CD4-positive, alpha-beta T cell (primary cell): ENCODE measurements around the gene PTP4A1. TPM values are rescaled to one million over a fixed set of nuclear protein-coding genes. Genes with fewer than 3 reads are reported as not detected.

Source experiments
- ATAC-seq: fragments of 200-7000 bp; cut with Tn5 transposase; one replicate; pipeline ENCODE4 v1.10.0; 2022; ENCODE audit warnings: mild to moderate bottlenecking; ENCODE audit not compliant: poor library complexity
- CTCF ChIA-PET: fragments of 350-600 bp; sonication (Branson Sonifier 250); formaldehyde crosslinking; loops from one replicate; lab custom pipeline; 2021; ENCODE audit warnings: antibody characterized with exemption, inconsistent platforms; lab: Charles Lee
- POLR2A ChIA-PET: fragments of 350-600 bp; sonication (Branson Sonifier 250); formaldehyde crosslinking; loops from one replicate; lab custom pipeline; 2021; ENCODE audit warnings: antibody characterized with exemption, inconsistent platforms; lab: Charles Lee
- DNase-seq, 14 experiments: peaks; one replicate each; pipeline ENCODE4 v3.0.0-alpha.2; 2013 to 2020; ENCODE audit warnings: mixed read lengths in 2 of 14
- H3K27ac ChIP-seq, 2 donors: one replicate each; pipeline versions ENCODE4 v1.5.1 to v1.7.0; 2013; ENCODE audit warnings: low read length in 2 of 2, low read depth in 1 of 2, mild to moderate bottlenecking in 1 of 2
- H3K27me3 ChIP-seq, 2 experiments: 1 replicate in 1 of 2; 2 replicates in 1 of 2; pipeline versions ENCODE4 v1.6.1 to v1.7.0; 2013; ENCODE audit warnings: low read length in 2 of 2, control low read depth in 1 of 2, mild to moderate bottlenecking in 1 of 2, moderate library complexity in 1 of 2; ENCODE audit not compliant: insufficient read depth in 2 of 2, control insufficient read depth in 1 of 2
- H3K36me3 ChIP-seq: one replicate; pipeline ENCODE4 v1.6.1; 2013; ENCODE audit warnings: low read length, control low read depth; ENCODE audit not compliant: insufficient read depth
- H3K4me1 ChIP-seq: one replicate; pipeline ENCODE4 v1.6.1; 2013; ENCODE audit warnings: low read length, control low read depth; ENCODE audit not compliant: insufficient read depth
- H3K4me3 ChIP-seq: one replicate; pipeline ENCODE4 v1.5.1; 2013; ENCODE audit warnings: mild to moderate bottlenecking, low read length, moderate library complexity
- H3K9me3 ChIP-seq, 2 experiments: 1 replicate in 1 of 2; 2 replicates in 1 of 2; pipeline versions ENCODE4 v1.6.1 to v1.7.0; 2013; ENCODE audit warnings: low read length in 2 of 2, mild to moderate bottlenecking in 2 of 2, control low read depth in 1 of 2, moderate library complexity in 1 of 2; ENCODE audit not compliant: control insufficient read depth in 1 of 2, insufficient read depth in 1 of 2
- H3K27ac Mint-ChIP-seq: one replicate; pipeline ENCODE4 v1.8.0; 2020; ENCODE audit warnings: mixed read lengths
- H3K27me3 Mint-ChIP-seq: one replicate; pipeline ENCODE4 v1.8.0; 2021; ENCODE audit warnings: mixed read lengths
- H3K36me3 Mint-ChIP-seq: one replicate; pipeline ENCODE4 v1.8.0; 2021; ENCODE audit warnings: low read depth, mixed read lengths
- H3K4me1 Mint-ChIP-seq: one replicate; pipeline ENCODE4 v1.8.0; 2021; ENCODE audit warnings: low read depth, mixed read lengths
- H3K4me3 Mint-ChIP-seq: one replicate; pipeline ENCODE4 v1.8.0; 2020; ENCODE audit warnings: mild to moderate bottlenecking, mixed read lengths
- H3K9me3 Mint-ChIP-seq: one replicate; pipeline ENCODE4 v1.8.0; 2020; ENCODE audit warnings: mixed read lengths
- intact Hi-C, 2 experiments: fragments of 100-400 bp; cut with DNase I in 1 of 2; cut with micrococcal nuclease in 1 of 2; formaldehyde crosslinking; loops; one replicate each; pipeline versions ENCODE4 v1.15.1 to v1.9.0; 2023 to 2025; cut with DNase I, micrococcal nuclease
- total RNA-seq, 174 experiments: library from RNA in 2 of 174; stranded (reverse) in 2 of 174; gene quantifications; one replicate each; pipeline ENCODE4 v1.2.3 and lab custom pipeline; 2021 to 2026
- TF ChIP-seq, protein P1 (sequence below): fragments of 200-600 bp; IDR thresholded peaks from one replicate; pipeline ENCODE4 v1.8.0; 2022; ENCODE audit warnings: antibody characterized with exemption, mild to moderate bottlenecking

PTP4A1 gene
- total RNA-seq, 2 experiments from 2014 or later, result 254 to 258 TPM

DNA sequence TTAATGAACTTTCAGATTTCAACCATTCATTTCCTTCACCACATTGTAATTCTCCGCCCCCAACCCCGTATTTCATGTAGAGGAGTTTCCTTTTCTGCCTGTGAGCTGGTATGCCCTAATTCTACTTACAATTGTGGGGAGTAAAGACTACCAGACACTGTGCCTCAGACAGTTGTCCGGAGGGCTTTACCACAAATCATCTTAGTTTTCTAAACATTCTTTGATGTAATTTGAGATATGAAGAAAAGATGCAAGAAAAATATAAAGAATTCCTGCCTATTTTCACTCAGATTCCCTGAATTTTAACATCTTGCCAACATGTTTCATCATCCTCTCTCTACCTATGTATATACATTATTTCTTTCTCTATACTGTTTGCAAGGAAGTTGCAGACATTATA, 28.3 kb upstream of the PTP4A1 start:
- intact Hi-C loops, result no loop called here
- Histone ChIP-seq H3K4me1 (no peaks in the 10 kb centered on the region), H3K4me3 (no peak overlapping the region), H3K27me3 (peaks cover 0 to 2% of the 10 kb centered on the region in 2 experiments), H3K9me3 (no peaks in the 10 kb centered on the region), H3K36me3 (no peaks in the 10 kb centered on the region), H3K27ac (no peak overlapping the region)
- ATAC-seq (no peak), DNase-seq (no peak)
- Mint-ChIP-seq H3K4me1 (no peaks in the 10 kb centered on the region), H3K4me3 (no peak overlapping the region), H3K36me3 (no peaks in the 10 kb centered on the region), H3K9me3 (no peaks in the 10 kb centered on the region), H3K27me3 (peaks cover 55% of the 10 kb centered on the region), H3K27ac (no peak overlapping the region)
- POLR2A ChIA-PET, result no interaction called here
- CTCF ChIA-PET, result no interaction called here
- TF ChIP-seq, protein P1, sequence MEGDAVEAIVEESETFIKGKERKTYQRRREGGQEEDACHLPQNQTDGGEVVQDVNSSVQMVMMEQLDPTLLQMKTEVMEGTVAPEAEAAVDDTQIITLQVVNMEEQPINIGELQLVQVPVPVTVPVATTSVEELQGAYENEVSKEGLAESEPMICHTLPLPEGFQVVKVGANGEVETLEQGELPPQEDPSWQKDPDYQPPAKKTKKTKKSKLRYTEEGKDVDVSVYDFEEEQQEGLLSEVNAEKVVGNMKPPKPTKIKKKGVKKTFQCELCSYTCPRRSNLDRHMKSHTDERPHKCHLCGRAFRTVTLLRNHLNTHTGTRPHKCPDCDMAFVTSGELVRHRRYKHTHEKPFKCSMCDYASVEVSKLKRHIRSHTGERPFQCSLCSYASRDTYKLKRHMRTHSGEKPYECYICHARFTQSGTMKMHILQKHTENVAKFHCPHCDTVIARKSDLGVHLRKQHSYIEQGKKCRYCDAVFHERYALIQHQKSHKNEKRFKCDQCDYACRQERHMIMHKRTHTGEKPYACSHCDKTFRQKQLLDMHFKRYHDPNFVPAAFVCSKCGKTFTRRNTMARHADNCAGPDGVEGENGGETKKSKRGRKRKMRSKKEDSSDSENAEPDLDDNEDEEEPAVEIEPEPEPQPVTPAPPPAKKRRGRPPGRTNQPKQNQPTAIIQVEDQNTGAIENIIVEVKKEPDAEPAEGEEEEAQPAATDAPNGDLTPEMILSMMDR, result no peak

DNA sequence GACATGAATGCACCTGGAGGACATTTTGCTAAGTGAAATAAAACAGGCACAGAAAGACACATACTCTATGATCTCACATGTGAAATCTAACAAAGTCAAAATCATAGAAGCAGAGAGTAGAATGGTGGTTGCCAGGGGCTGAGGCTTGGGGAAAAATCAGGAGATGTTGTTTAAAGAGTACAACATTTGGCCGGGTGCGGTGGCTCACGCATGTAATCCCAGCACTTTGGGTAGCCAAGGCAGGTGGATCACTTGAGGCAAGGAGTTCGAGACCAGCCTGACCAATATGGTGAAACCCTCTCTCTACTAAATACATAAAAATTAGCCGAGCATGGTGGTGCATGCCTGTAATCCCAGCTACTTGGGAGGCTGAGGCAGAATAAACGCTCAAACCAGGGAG, 26.0 kb upstream of the PTP4A1 start:
- Mint-ChIP-seq H3K27me3 (peaks cover 39% of the 10 kb centered on the region), H3K4me3 (no peak overlapping the region), H3K4me1 (no peaks in the 10 kb centered on the region), H3K36me3 (no peaks in the 10 kb centered on the region), H3K27ac (no peak overlapping the region), H3K9me3 (no peaks in the 10 kb centered on the region)
- no peak overlapping the region for H3K4me3 ChIP-seq
- ATAC-seq (no peak), DNase-seq (no peak)
- intact Hi-C loops, result no loop called here
- no peaks in the 10 kb centered on the region for H3K27me3 ChIP-seq
- H3K36me3 ChIP-seq, result no peaks in the 10 kb centered on the region
- TF ChIP-seq, protein P1, result no peak
- CTCF ChIA-PET, result no interaction called here
- H3K4me1 ChIP-seq, result no peaks in the 10 kb centered on the region
- no peak overlapping the region for H3K27ac ChIP-seq
- POLR2A ChIA-PET, result no interaction called here
- no peaks in the 10 kb centered on the region for H3K9me3 ChIP-seq

DNA sequence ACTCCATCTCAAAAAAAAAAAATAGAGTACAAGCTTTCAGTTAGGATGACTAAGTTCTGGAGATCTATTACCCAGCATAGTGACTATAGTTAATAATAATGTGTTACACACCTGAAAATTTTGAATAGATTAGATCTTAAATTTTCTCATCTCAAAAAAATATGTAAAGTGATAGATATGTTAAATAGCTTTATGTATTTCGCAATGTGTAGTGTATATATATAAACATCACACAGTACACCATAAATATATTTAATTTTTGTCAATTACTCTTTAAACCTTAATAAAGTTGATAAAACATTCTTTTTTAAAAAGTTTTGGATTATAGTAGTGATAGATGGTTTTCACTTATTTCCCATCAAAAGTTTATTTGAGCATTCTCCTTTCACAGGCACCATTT, 25.6 kb upstream of the PTP4A1 start:
- intact Hi-C loops, result no loop called here
- Mint-ChIP-seq H3K9me3 (no peaks in the 10 kb centered on the region), H3K36me3 (no peaks in the 10 kb centered on the region), H3K27me3 (peaks cover 34% of the 10 kb centered on the region), H3K27ac (no peak overlapping the region), H3K4me1 (no peaks in the 10 kb centered on the region), H3K4me3 (no peak overlapping the region)
- Histone ChIP-seq H3K27me3 (no peaks in the 10 kb centered on the region), H3K36me3 (no peaks in the 10 kb centered on the region), H3K4me3 (no peak overlapping the region), H3K4me1 (no peaks in the 10 kb centered on the region), H3K27ac (no peak overlapping the region), H3K9me3 (no peaks in the 10 kb centered on the region)
- TF ChIP-seq, protein P1, result no peak
- ChIA-PET CTCF (no interaction called here), POLR2A (no interaction called here)
- DNase-seq (no peak), ATAC-seq (no peak)
